Liver (tissue), 3 donors: ENCODE data around the gene KDM5A.

Experiments
- CTCF ChIP-seq: fragments of 150-350 bp; IDR thresholded peaks from 2 replicates; pipeline ENCODE4 v1.5.1; 2017; ENCODE audit warnings: improper control_type of control experiment, low read depth, low read length; ENCODE audit not compliant: missing input control
- EGR1 ChIP-seq, 2 donors: IDR thresholded peaks; 2 replicates each; pipeline ENCODE4 v1.6.1; 2016 to 2018; ENCODE audit warnings: antibody characterized with exemption in 2 of 2, low read depth in 2 of 2
- JUND ChIP-seq, 2 donors: IDR thresholded peaks; 2 replicates each; pipeline ENCODE4 v1.6.1; 2016; ENCODE audit warnings: antibody characterized with exemption in 2 of 2
- YY1 ChIP-seq: IDR thresholded peaks from 2 replicates; pipeline ENCODE4 v1.6.1; 2016; ENCODE audit warnings: antibody characterized with exemption, mild to moderate bottlenecking
- donor health status: healthy.
- donor health status: healthy.

GRCh38 chr12:265096-265495 is 124.0 kb downstream of the KDM5A start:
- TF ChIP-seq CTCF (no peak), JUND (IDR thresholded peaks at IDR 0.05) (no peak), YY1 (no peak), EGR1 (IDR thresholded peaks at IDR 0.05; ENCODE audit: low read depth in 2 of 2) (no peak)
